ENCODE results near the gene BSN.

Gene BSN

DNA sequence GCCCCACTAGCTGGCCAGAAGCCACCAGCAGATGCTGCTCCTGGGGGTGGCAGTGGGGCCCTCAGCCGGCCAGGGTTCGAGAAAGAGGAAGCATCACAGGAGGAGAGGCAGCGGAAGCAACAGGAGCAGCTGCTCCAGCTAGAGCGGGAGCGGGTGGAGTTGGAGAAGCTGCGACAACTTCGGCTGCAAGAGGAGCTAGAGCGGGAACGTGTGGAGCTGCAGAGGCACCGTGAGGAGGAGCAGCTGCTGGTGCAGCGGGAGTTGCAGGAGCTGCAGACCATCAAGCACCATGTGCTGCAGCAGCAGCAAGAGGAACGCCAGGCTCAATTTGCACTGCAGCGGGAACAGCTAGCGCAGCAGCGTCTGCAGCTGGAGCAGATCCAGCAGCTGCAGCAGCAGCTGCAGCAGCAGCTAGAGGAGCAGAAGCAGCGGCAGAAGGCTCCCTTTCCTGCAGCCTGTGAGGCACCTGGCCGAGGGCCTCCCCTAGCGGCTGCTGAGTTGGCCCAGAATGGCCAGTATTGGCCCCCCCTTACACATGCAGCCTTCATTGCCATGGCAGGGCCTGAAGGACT is 102.3 kb downstream of the BSN start:
- no peak for FAIRE-seq

- FAIRE-seq: no peak
These were observed 103.1 kb downstream of the BSN start for GRCh38 chr3:49657208-49657915.

DNA sequence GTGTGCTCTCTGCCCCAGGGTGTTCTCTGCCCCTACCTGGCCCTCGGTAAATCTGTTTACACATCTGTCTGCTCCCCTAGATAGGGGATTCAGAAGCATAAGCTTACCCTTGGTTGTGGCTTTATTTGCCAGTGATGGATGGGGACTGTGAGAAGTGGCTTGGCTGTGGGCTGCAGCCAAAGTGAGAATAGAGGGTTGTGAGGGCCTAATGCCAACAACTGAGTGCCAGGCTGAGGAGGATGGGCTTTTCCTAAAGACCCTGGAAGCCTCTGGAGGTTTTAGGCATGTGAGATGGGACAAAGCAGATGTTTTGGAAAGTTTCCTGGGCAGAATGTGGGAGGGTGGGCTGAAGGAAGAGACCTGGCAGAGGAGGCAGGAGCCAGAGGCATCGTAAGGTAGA is 104.4 kb downstream of the BSN start:
- FAIRE-seq: no peak

DNA sequence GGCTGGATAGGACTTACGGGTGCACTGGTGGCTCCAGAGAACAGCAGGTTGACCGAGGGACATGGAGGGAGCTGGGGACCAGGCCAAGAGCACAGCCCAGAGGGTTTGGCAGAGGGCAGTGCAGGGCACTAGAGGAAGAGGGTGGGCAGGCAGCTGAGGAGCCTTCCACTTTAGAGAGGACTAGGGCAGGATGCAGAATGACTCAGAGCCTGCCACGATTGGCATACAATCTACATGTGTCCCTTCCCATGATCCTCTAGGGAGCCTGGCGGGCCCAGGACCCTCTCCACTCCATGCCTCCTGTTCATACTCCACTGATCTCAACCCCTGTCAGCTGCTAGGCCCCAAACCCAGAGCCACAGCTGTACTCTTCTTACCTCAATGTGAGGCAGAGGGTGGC is 105.5 kb downstream of the BSN start:
- FAIRE-seq: no peak

DNA sequence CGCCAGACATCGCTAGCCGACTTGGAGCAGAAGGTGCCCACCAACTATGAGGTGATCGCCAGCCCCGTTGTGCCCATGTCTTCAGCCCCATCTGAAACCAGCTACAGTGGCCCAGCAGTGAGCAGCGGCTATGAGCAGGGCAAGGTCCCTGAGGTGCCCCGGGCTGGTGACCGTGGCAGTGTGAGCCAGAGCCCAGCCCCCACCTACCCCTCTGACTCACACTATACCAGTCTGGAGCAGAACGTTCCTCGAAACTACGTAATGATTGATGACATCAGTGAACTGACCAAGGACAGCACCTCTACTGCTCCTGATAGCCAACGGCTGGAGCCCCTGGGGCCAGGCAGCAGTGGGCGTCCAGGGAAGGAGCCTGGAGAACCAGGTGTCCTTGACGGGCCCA is 107.0 kb downstream of the BSN start:
- no peak for FAIRE-seq

- no peak for FAIRE-seq
These were observed 107.7 kb downstream of the BSN start for GRCh38 chr3:49662021-49662420.

DNA sequence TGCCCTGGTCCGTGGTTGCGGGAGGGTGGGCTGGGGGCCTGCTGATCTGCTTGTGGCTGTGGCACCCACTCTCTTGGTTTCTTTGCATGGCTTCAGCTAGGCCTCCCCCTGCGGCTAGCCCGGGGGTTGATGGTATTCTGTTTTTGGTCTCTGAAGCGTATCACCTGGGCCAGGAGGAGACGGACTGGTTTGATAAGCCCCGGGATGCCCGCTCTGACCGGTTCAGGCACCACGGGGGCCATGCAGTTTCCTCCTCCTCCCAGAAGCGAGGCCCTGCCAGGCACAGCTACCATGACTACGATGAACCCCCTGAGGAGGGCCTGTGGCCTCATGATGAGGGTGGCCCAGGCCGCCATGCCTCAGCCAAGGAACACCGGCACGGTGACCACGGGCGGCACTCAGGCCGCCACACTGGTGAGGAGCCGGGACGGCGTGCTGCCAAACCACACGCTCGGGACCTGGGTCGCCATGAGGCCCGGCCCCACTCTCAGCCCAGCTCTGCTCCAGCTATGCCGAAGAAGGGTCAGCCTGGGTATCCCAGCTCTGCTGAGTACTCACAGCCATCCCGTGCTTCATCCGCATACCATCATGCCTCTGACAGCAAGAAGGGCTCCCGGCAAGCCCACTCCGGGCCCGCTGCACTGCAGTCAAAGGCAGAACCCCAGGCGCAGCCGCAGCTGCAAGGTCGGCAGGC is 108.6 kb downstream of the BSN start:
- FAIRE-seq: no peak

- FAIRE-seq: no peak
These were observed 109.6 kb downstream of the BSN start for GRCh38 chr3:49663831-49664230.

GRCh38 chr3:49664300-49664699 is 110.0 kb downstream of the BSN start:
- FAIRE-seq: no peak

DNA sequence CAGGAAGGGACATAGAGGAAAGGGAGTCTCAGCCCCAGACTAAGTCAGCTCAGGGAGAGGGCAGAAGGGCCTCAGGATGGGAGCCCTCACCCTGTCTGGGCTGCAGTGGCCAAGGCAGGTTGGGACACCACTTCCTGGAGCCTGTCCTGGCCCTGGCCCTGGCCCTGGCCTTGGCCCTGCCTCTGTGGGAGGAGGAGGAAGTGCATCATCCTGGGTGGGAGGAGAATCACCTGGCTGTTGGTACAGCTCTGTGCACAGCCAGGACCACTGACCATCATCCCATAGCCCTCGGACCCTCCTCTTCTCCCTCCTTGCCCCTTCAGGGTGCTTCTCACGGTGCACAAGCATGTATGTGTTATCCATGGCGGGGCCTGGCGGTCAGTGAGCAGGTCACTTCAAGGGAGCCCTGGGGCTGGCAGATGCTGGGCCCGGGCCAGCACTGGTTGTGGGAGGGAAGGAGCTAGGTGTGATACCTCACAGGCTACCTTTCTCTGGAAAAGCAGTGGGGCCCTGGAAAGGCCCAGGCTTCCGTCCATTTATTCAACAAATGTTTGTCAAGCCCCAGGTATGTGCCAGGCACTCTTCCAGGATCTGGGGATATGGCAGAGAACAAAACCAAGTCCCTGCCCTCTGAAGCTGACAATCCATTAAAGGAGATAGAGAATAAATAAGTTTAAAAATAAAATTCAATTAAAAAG is 111.7 kb downstream of the BSN start:
- no peak for FAIRE-seq

DNA sequence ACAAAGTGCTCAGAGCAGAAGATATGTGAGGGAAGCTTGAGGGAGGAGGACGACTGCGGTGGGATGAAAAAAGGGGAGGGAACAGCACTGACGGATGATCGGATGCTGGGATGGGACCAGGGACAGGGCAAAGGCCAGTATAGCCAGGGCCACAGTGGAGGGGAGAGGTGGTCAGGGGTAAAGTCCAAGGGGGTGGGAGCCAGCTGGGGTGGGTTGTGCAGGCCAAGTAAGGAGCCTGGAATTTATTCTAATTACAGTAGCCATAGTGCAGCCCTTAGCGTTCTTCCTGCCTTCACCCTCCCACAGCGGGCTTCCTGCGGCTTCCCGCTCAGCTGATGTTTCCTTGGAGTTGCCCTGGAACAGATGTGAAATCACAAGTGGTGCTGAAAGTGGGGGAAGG is 112.3 kb downstream of the BSN start:
- no peak for FAIRE-seq

DNA sequence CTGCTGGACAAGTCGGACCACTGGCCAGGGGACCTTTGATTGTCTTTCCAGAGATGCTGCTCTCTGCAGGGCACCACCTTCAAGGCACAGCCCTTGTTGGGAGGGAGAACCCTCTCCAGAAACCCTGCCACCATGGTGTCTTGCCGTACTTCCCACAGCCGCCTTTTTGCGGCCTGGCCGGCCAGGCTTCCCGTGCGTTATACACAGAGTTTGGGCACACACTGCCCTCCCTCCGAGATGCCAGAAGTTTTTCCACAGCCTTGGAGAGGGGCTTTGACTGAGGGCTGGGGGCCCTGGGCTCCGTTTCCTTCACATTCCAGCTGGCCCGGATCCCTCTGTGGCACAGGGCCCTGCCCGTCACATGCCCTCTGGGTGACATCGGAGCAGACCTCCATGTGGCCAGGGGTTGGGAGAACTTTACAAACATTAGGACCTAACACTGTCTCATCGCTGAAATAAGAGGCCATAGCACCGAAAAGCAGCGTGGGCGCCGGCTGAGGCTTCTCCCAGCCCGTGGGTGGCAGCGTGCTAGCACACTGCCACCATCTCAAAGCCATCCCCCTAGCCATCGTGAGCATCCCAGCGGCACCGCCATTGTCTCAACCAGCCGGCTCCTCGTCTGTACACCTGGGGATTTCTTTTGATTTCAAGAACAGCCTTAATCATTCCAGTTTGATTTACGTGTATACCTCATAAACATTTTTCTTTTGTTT is 113.6 kb downstream of the BSN start:
- FAIRE-seq: no peak

DNA sequence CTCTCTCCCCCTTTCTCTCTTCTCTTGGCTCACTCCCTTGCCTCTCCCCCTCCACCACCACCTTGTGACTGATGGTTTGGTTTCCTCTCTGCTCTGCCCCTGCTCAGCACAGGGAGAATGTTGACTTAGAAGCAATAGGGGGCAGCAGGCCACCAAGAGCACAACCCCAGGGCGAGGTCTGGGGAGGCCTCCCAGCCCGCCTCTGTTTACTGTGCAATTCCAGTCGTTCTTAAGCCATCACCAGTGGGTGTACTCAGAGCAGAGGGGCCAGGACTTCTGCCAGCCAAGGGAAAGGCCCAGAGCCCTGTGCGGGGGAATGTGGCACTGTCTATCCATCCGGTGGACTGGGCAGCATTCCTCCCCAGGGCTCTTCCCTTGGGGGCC is 114.1 kb downstream of the BSN start:
- no peak for FAIRE-seq

GRCh38 chr3:49668861-49669260 is 114.6 kb downstream of the BSN start:
- FAIRE-seq: no peak

- no peak for FAIRE-seq
These were observed 115.1 kb downstream of the BSN start for GRCh38 chr3:49669352-49669751.

DNA sequence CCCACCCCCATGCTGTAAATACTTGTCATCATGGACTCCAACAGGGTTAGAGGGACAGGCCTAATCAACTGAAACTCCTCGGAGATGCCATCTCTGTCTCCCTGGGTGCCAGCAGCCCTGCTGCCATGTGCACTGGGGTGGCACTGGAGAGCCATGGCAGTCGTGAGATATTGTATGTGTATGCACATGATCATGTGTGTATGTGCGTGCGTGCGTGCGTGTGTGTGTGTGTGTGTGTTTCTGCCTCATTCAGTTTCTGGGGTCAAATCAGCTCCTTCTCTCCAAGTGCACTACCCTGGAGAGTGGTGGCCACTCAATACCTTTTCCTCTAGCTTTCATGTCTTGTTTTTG is 116.6 kb downstream of the BSN start:
- no peak for FAIRE-seq

DNA sequence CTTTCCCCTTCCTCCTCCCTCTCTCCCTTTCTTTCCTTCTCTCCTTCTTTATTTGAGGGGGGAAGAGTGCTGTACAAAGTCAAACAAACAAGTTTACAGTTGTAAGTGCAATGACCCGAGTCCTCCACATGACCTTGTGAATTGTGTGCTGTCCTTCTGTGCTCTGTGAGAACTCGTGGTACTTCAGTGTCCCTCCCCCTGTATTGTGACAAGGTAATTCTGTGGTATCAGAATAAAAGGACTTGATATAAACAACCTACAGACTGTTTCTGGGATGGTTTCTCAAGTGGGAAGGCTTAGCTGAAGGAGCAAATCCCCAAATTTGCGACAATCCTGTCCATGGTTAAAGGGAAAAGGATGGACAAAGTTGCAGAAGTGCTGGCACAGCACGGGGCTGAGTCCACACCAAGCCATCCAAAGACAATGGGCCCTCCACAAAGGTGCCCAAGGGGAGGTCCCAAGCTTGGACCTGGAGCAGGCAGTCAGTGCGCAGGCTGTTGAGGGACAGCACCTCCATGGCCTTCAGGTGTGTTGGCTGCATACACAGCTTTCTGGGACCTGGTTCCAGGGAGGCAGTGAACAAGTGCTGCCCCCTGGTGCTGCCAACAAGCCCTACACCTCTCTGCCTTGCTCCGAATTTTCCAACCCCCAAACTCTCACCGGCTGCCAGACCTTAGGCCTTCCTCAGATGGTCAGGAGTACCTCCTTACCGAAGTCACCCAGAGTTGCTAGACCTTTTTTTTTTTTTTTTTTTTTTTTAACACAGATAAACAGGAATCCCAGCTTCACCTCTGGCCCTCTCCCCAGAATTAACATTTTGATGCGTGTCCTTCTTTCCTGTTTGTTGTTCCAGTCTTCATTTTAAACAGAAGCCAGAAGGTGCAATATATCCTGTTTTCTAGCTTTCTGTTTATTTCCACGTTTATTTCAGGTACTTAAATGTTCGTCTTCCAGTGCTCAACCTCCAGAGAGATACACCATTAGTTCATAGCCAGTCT is 117.3 kb downstream of the BSN start:
- FAIRE-seq: no peak

GRCh38 chr3:49673121-49673714 is 118.9 kb downstream of the BSN start:
- FAIRE-seq: no peak

- FAIRE-seq: no peak
These were observed 119.6 kb downstream of the BSN start, which contains the start of gene APEH for GRCh38 chr3:49673715-49674496. TSS of gene APEH (plus strand) at chr3:49674351. CDS start at chr3:49674402, 51 bp downstream.

DNA sequence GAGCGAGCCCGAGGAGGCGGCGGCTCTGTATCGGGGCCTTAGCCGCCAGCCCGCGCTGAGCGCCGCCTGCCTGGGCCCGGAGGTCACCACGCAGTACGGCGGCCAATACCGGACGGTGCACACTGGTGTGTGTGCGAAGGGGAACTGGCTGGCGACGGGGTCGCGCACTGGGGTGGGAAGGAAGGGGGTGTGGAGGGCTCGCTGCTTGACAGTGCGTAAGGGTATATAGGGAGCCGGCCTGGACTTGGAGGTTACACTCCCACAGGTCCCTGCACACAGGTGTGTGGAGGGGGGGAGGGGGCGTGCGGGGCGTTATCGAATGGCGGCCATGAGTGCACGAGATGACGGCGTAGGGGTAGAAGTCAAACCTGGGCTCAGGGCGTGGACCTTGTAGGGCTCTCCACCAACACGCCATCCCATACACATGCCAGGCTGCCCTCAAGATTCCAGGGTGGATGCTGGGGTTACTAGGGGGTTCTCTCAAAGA is 120.3 kb downstream of the BSN start:
- FAIRE-seq: no peak

Data from colon (tissue), 2 donors.